Stomach (tissue), 9 donors: Measurements from ENCODE around the gene SLIT1. TPM values are rescaled to one million over a fixed set of nuclear protein-coding genes. Genes with fewer than 3 reads are reported as not detected.

Experiments used
- DNase-seq, 2 donors: peaks; one replicate each; pipeline versions ENCODE4 v3.0.0 to v3.0.0-alpha.2; 2013 to 2019
- H3K27ac ChIP-seq, 5 donors: fragments of 200-600 bp in 4 of 5; sonication (generic) in 4 of 5; one replicate each; pipeline ENCODE4 v1.5.1; 2013 to 2019; ENCODE audit warnings: mild to moderate bottlenecking in 1 of 5, moderate library complexity in 1 of 5
- H3K27me3 ChIP-seq, 3 donors: fragments of 200-600 bp; sonication (generic); one replicate each; pipeline ENCODE4 v1.5.1; 2017 to 2019; ENCODE audit warnings: mixed run types in 1 of 3
- H3K36me3 ChIP-seq, 4 donors: fragments of 200-600 bp; sonication (generic); 1 replicate in 3 of 4; 2 replicates in 1 of 4; pipeline ENCODE4 v1.5.1; 2016 to 2019
- H3K4me1 ChIP-seq, 4 donors: fragments of 200-600 bp; sonication (generic); one replicate each; pipeline ENCODE4 v1.5.1; 2016 to 2019
- H3K4me3 ChIP-seq, 4 donors: fragments of 200-600 bp; sonication (generic) in 3 of 4; one replicate each; pipeline ENCODE4 v1.5.1; 2016 to 2019; ENCODE audit warnings: mild to moderate bottlenecking in 1 of 4
- H3K9me3 ChIP-seq, 4 donors: fragments of 200-600 bp; sonication (generic); one replicate each; pipeline ENCODE4 v1.5.1; 2016 to 2019
- CTCF ChIP-seq, 7 experiments: fragments of 450-650 bp in 4 of 7; fragments of 200-600 bp in 3 of 7; sonication (generic) in 3 of 7; IDR thresholded peaks; one replicate each; pipeline ENCODE4 v1.5.1; 2016 to 2019; ENCODE audit warnings: antibody characterized with exemption in 7 of 7, control low read depth in 2 of 7, mild to moderate bottlenecking in 1 of 7
- EP300 ChIP-seq: sonication (generic); formaldehyde crosslinking; IDR thresholded peaks from one replicate; pipeline ENCODE4 v1.6.1; 2017; ENCODE audit warnings: antibody characterized with exemption
- POLR2A ChIP-seq, 4 donors: fragments of 450-650 bp; IDR thresholded peaks; one replicate each; pipeline ENCODE4 v1.6.1; 2016; ENCODE audit warnings: antibody characterized with exemption in 4 of 4, control low read depth in 2 of 4, mild to moderate bottlenecking in 1 of 4, moderate library complexity in 1 of 4
- POLR2AphosphoS5 ChIP-seq, 3 donors: sonication (generic); formaldehyde crosslinking; IDR thresholded peaks; one replicate each; pipeline ENCODE4 v1.6.1; 2016; ENCODE audit warnings: antibody characterized with exemption in 3 of 3
- WGBS, 5 donors: extraction: QIAGEN DNeasy Blood & Tissue Kit in 3 of 5; methylation state at CpG; one replicate each; pipeline versions ENCODE4 v1.1.5 to v1.1.7; 2013 to 2018; 5-methylcytosine and 5-hydroxymethylcytosine counted together
- intact Hi-C: fragments of 100-400 bp; cut with DNase I; formaldehyde crosslinking; loops from one replicate; pipeline ENCODE4 v1.15.1; 2023; ENCODE audit warnings: low total_unique reads
- polyA plus RNA-seq, 3 donors: library from polyadenylated mRNA; stranded (reverse); fragments of 200-250 nt; gene quantifications; one replicate each; pipeline ENCODE4 v1.2.3, GENCODE V29; 2013
- total RNA-seq, 5 donors: library from RNA; depleted of rRNA; stranded (reverse); fragments of >200 nt; gene quantifications; one replicate each; pipeline versions ENCODE4 v1.1.0 to v1.2.3, GENCODE V29; 2014 to 2016
- donor health status: healthy with polysubstance abuse.
- donor health status: Bipolar disorder and iron deficiency.
- donor health status: healthy.

The SLIT1 gene
- total and polyA plus RNA-seq, 8 donors, result under 0.01 to 6.1 (median 0.44) TPM

DNA sequence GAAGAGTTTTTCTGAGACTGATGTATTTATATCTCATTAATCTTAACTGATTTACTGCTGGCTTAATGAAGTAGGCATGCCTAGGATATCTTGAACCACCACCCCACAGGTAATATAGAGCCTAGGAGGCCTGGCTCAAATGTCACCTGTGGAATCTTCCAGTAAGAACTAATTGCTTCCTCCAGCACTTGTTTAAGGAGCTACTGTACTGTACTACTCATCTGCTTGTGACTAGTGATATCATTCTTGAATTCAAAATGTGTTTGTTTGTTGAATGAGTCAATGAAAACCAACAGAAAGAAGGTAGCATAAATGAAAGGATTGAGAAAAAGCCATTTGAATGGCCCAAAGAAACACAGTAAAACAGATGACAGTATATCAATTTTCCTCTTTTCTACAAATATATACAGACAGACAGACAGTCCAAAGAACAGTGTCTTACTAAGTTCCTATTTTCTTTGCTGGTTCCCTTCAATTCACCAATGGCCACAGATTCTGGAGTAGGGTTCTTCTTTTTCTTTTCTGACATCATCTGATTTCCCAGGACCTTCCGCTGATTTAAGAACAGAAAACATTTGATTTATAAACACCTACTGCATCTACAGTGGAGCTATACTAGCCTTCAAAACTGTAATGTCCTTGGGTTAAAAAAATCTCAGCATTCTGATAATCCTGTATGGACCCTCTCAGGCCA, 43.7 kb upstream of the SLIT1 start:
- no peak for DNase-seq
- intact Hi-C loops, result no loop called here
- Histone ChIP-seq H3K4me3 (no peak overlapping the region), H3K27ac (no peak overlapping the region), H3K4me1 (no peaks in the 10 kb centered on the region), H3K36me3 (peaks cover 12 to 67% (median 64%) of the 10 kb centered on the region in 4 donors), H3K9me3 (no peaks in the 10 kb centered on the region), H3K27me3 (no peaks in the 10 kb centered on the region)
- TF ChIP-seq POLR2A (IDR thresholded peaks at IDR 0.05) (no peak), POLR2AphosphoS5 (IDR thresholded peaks at IDR 0.05) (no peak), CTCF (IDR thresholded peaks at IDR 0.05) (no peak), EP300 (no peak)
- WGBS, 5 donors, result 93 to 100% (median 98%) methylated on average over 1 of the region's 1 CpG

- H3K27me3 ChIP-seq, result no peaks in the 10 kb centered on the region
- peaks cover 10 to 71% (median 64%) of the 10 kb centered on the region in 4 donors for H3K36me3 ChIP-seq
- no peak overlapping the region for H3K4me3 ChIP-seq
- 91 to 100% (median 97%) methylated on average over 1 of the region's 1 CpG for WGBS, 5 donors
- intact Hi-C loops, result no loop called here
- H3K9me3 ChIP-seq, result no peaks in the 10 kb centered on the region
- DNase-seq, result no peak
- H3K4me1 ChIP-seq, result no peaks in the 10 kb centered on the region
- no peak overlapping the region for H3K27ac ChIP-seq
- no peak for TF ChIP-seq POLR2AphosphoS5 (IDR thresholded peaks at IDR 0.05)
- TF ChIP-seq POLR2A (IDR thresholded peaks at IDR 0.05), result no peak
- no peak for TF ChIP-seq CTCF (IDR thresholded peaks at IDR 0.05)
- no peak for TF ChIP-seq EP300
Measured at GRCh38 chr10:97228775-97229157, 43.0 kb upstream of the SLIT1 start.

GRCh38 chr10:97228130-97228774, 42.5 kb upstream of the SLIT1 start:
- no peak for TF ChIP-seq POLR2A (IDR thresholded peaks at IDR 0.05)
- TF ChIP-seq POLR2AphosphoS5 (IDR thresholded peaks at IDR 0.05), result no peak
- TF ChIP-seq CTCF (IDR thresholded peaks at IDR 0.05), result no peak
- TF ChIP-seq EP300, result no peak
- intact Hi-C loops, result no loop called here
- Histone ChIP-seq H3K4me3 (no peak overlapping the region), H3K36me3 (peaks cover 5 to 76% (median 63%) of the 10 kb centered on the region in 4 donors), H3K4me1 (no peaks in the 10 kb centered on the region), H3K27ac (no peak overlapping the region), H3K27me3 (no peaks in the 10 kb centered on the region), H3K9me3 (no peaks in the 10 kb centered on the region)
- WGBS, 5 donors, result 54 to 76% (median 62%) methylated on average over 3 of the region's 3 CpGs
- DNase-seq, result no peak

GRCh38 chr10:97226398-97226797, 40.6 kb upstream of the SLIT1 start:
- Histone ChIP-seq H3K36me3 (peaks cover 5 to 77% (median 67%) of the 10 kb centered on the region in 4 donors), H3K27me3 (no peaks in the 10 kb centered on the region), H3K4me1 (no peaks in the 10 kb centered on the region), H3K27ac (no peak overlapping the region), H3K9me3 (no peaks in the 10 kb centered on the region), H3K4me3 (no peak overlapping the region)
- intact Hi-C loops, result no loop called here
- TF ChIP-seq POLR2A (IDR thresholded peaks at IDR 0.05) (no peak), CTCF (IDR thresholded peaks at IDR 0.05) (no peak), POLR2AphosphoS5 (IDR thresholded peaks at IDR 0.05) (no peak), EP300 (no peak)
- 80 to 83% (median 82%) methylated on average over 4 of the region's 4 CpGs for WGBS, 5 donors
- no peak for DNase-seq
